Diencephalon (tissue), 1 donor: ENCODE measurements around the gene C5orf34. TPM values are rescaled to one million over a fixed set of nuclear protein-coding genes. Genes with fewer than 3 reads are reported as not detected.

ENCODE experiments used
- total RNA-seq: library from RNA; depleted of rRNA; stranded (reverse); fragments of >200 nt; gene quantifications from one replicate; pipeline ENCODE4 v1.2.3, GENCODE V29; 2014

The C5orf34 gene
- 4.4 TPM for total RNA-seq

DNA sequence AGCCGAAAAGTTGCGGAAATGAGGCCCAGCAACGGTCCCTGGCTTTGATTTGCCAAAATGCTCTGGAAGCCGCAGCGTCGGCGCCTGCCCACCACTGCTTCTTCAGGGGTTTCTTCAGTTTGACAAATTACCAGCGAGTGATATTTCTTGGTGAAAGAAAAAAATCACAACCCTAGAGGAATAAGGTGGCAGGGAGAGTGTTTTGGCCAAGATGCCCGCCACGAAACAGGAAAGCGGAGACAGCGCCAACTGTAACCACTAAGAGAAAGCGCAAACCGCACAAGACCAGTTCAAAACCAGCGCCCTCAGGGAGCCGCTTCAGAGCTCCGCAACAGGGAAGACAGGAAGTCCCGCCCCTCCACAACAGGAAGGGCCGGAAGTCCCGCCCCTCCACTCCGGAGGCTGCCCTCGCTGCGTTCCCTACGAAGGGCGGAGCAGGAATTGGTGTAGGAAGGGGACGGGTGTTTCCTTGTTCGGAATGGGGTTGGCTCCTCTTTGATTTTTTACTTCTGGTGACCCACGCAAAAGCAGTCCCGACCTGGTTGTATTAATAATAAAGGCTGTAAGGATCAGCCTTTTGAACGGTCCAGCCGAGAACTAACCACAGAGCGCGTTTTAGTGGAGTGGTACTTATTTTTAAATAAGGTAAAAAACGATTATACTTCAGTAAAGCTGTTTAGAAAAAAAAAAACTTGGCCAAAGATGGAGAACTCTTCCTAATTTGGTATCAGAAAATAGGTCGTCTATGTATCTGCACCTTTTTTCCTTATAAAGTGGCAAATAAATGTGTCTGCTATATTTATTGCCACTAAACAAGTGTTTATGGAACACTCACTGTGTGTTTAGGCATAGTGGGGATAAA is at the start of gene C5orf34:
C5orf34 (minus strand) TSS at position 333 of the 862 bp plus-strand sequence. CDS start 5,809 bp downstream, outside the sequence.

DNA sequence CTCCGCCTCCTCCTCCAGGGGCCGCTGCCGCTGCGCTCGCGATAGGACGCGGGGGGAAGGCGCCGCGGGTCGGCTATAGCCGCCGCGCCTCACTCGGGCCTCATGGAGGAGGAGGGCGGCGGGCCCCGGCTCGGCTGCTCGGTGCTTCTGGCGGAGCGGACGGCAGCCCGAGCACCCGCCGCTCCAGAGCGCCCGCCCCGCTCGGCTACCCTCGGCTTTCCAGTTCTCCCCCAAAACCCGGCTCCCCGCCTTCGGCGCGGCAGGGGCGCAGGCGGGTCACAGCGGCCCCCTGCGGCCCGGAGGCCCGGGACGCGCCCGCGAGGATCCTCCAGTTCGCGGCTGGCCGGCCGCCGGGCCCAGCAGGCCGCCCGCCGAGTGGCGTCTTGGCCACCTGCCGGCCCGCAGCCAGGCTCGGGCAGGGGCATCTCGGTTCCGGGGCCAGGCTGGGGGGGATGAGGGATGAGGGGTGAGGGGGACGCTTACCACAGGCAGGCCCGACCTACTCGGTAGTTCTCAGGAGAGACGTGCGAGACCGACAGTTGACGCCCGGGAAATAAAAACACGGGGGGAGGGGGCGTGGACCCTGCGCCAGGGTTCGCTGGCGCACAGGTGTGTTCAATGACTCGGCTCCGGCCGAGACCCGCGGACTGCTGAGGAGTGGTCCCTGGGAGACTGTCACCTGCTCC is 42.1 kb upstream of the C5orf34 start, which contains the start of gene PAIP1:
PAIP1 (minus strand) TSS at position 221 of the 686 bp plus-strand sequence. CDS start 231 bp downstream, outside the sequence.

GRCh38 chr5:43483298-43484105 is 31.4 kb downstream of the C5orf34 start, which contains the start of gene TMEM267:
TSS of gene TMEM267 (minus strand) at chr5:43483865. CDS start at chr5:43453969, 29,896 bp downstream.

Other genes starting within 250 kb of the C5orf34 start
- 570 TPM for gene HMGCS1, start 201.7 kb downstream of the C5orf34 start, total RNA-seq
- 0.46 TPM for gene CCL28, start 102.8 kb downstream of the C5orf34 start, total RNA-seq
- 13.6 TPM for gene TMEM267, start 31.3 kb downstream of the C5orf34 start, total RNA-seq
- 150 TPM for gene PAIP1, start 41.9 kb upstream of the C5orf34 start, total RNA-seq
- gene NNT, start 88.0 kb upstream of the C5orf34 start, total RNA-seq, result 137 TPM